Keratinocyte (primary cell): ENCODE measurements around the gene BHMT2.

Experiments
- CTCF ChIP-seq, 3 experiments: IDR thresholded peaks in 1 of 3; conservative IDR thresholded peaks in 1 of 3; optimal IDR thresholded peaks in 1 of 3; 2 replicates in 2 of 3; 3 replicates in 1 of 3; pipeline versions ENCODE3 to v1.5.1; 2011; ENCODE audit warnings: low read length in 3 of 3, mild to moderate bottlenecking in 3 of 3, moderate library complexity in 2 of 3, control low read depth in 1 of 3, inconsistent platforms in 1 of 3; ENCODE audit not compliant: insufficient read depth in 2 of 3; ENCODE audit errors: extremely low read depth in 1 of 3
- EZH2 ChIP-seq: IDR thresholded peaks from one replicate; pipeline ENCODE4 v1.6.1; 2012; ENCODE audit warnings: inconsistent platforms, mild to moderate bottlenecking, low read length, moderate library complexity

DNA sequence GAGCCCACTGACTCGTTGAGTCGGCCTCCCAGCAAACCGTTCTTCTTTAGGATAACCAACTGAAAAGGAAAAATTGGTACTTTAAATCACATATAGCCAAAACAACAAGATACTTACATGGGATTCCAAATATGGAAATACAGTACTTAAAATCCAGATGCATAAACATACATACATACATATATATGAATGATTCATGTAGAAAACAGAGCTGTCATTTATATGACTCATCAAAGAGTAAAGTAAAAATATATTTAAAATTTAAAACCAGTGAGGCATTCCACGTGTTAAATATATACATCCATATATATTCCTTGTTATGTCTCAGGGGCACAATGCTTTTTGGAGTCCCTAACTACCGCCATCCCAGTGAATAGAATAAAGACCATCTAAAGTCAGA is 36.8 kb upstream of the BHMT2 start:
- TF ChIP-seq CTCF (optimal IDR thresholded peaks at IDR 0.05 in 1 of 3, IDR thresholded peaks at IDR 0.05 in 1 of 3, conservative IDR thresholded peaks at IDR 0.05 in 1 of 3; ENCODE audit: extremely low read depth in 1 of 3, insufficient read depth in 2 of 3, low read length in 3 of 3) (no peak), EZH2 (no peak)
